Muscle layer of colon (tissue), 2 donors: ENCODE results near the gene ZNF575.
A peak's percentile ranks its signal among the peaks of the same experiment; 100 is the strongest.

Source experiments
- H3K27ac ChIP-seq: one replicate; pipeline ENCODE4 v1.7.0; 2013; ENCODE audit warnings: low read depth, mild to moderate bottlenecking, low read length, moderate library complexity
- H3K27me3 ChIP-seq, 2 donors: one replicate each; pipeline ENCODE4 v1.7.0; 2013; ENCODE audit warnings: low read length in 2 of 2, mild to moderate bottlenecking in 2 of 2; ENCODE audit not compliant: insufficient read depth in 2 of 2, control insufficient read depth in 1 of 2
- H3K36me3 ChIP-seq: one replicate; pipeline ENCODE4 v1.7.0; 2013; ENCODE audit warnings: mild to moderate bottlenecking, low read length; ENCODE audit not compliant: insufficient read depth
- H3K4me1 ChIP-seq: one replicate; pipeline ENCODE4 v1.7.0; 2013; ENCODE audit warnings: mild to moderate bottlenecking, low read length; ENCODE audit not compliant: insufficient read depth
- H3K4me3 ChIP-seq, 2 donors: one replicate each; pipeline ENCODE4 v1.7.0; 2013; ENCODE audit warnings: low read length in 2 of 2, low read depth in 1 of 2, mild to moderate bottlenecking in 1 of 2, moderate library complexity in 1 of 2
- H3K9ac ChIP-seq: one replicate; pipeline ENCODE4 v1.7.0; 2013; ENCODE audit warnings: low read length
- H3K9me3 ChIP-seq: one replicate; pipeline ENCODE4 v1.7.0; 2013; ENCODE audit warnings: mild to moderate bottlenecking, low read length
- donor health status: abdominal sarcoma.
- donor health status: Adenocarcinoma of cecum.

Gene ZNF575

DNA sequence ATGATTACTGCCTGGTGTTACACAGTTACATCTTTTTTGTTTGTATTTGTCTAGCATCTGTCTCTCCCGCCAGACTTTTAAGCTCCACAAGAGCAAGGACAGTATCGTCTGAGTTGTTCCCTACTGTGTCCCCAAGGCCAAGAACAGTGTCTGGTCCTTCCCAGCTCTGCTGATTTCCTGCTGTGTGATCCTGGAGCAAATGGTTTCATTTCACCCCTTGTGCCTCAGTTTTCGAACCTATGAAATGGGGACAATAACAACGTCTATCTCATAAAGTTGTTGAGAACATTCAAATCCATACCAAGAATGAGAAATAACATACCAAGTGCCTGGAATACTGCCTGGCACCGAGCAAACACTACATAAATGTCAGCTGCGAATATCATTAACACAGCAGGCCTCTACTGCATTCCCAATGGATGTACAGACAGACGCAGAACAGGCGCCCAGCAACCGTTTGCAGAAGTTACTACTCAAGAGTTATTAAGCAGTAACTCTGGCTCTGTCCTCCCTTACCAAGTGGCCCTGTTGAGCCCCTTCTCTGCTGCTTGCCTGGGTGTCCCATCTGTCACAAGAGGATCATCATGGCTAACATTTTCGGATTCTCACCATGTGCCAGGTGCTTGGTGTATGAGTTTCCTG, 30.9 kb downstream of the ZNF575 start:
- Histone ChIP-seq H3K36me3 (no peaks in the 10 kb centered on the region), H3K9ac (no peak overlapping the region), H3K4me3 (no peak overlapping the region), H3K4me1 (peaks cover 16% of the 10 kb centered on the region), H3K9me3 (no peaks in the 10 kb centered on the region), H3K27me3 (no peaks in the 10 kb centered on the region), H3K27ac (no peak overlapping the region)

GRCh38 chr19:43564800-43565199, 31.8 kb downstream of the ZNF575 start:
- Histone ChIP-seq H3K27ac (no peak overlapping the region), H3K9ac (no peak overlapping the region), H3K27me3 (no peaks in the 10 kb centered on the region), H3K4me3 (no peak overlapping the region), H3K36me3 (no peaks in the 10 kb centered on the region), H3K4me1 (peaks cover 16% of the 10 kb centered on the region), H3K9me3 (no peaks in the 10 kb centered on the region)

DNA sequence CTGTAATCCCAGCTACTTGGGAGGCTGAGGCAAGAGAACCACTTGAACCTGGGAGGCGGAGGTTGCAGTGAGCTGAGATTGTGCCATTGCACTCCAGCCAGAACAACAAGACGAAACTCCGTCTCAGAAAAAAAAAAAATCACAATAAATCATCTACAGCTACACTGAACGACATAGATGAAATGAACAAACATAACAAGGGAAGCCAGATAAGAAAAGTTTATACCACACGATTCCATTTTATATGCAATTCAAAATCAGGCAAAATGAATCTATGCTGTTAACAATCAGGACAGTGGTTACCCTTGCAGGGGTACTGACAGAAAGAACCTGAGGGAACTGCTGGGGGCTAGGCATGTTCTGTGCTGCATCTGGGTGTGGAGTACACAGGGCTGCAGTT, 36.7 kb downstream of the ZNF575 start:
- H3K27me3 ChIP-seq: no peaks in the 10 kb centered on the region
- no peak overlapping the region for H3K4me3 ChIP-seq
- H3K27ac ChIP-seq: no peak overlapping the region
- peaks cover 8% of the 10 kb centered on the region for H3K36me3 ChIP-seq
- H3K9ac ChIP-seq: no peak overlapping the region
- H3K4me1 ChIP-seq: peaks cover 4% of the 10 kb centered on the region
- H3K9me3 ChIP-seq: no peaks in the 10 kb centered on the region

DNA sequence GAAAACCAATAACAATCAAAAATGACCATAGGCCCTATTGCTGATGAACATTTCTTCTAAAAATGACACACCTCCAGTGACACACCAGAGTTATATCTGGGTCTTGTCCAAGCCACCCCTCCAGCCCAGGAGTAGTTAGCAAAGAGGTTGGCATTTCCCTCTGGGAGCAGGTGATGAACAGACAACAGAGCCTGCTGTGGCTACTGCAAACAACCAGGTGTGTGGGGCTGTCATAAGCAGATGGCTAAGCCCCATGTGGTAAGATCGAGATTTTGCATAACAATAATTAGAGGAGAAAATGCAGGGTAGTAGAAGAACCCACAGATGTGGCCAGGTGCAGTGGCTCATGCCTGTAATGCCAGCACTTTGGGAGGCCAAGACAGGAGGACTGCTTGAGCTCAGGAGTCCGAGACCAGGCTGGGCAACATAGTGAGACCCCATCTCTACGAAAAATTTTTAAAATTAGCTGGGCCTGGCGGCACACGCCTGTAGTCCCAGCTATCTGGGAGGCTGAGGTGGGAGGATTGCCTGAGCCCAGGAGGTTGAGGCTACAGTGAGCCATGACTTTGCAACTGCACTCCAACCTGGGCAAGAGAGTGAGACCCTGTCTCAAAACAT, 37.3 kb downstream of the ZNF575 start:
- H3K4me3 ChIP-seq: no peak overlapping the region
- H3K4me1 ChIP-seq: peaks cover 8% of the 10 kb centered on the region
- peaks cover 8% of the 10 kb centered on the region for H3K36me3 ChIP-seq
- no peak overlapping the region for H3K9ac ChIP-seq
- H3K27me3 ChIP-seq: no peaks in the 10 kb centered on the region
- no peaks in the 10 kb centered on the region for H3K9me3 ChIP-seq
- H3K27ac ChIP-seq: no peak overlapping the region

- Histone ChIP-seq H3K4me1 (peaks cover 14% of the 10 kb centered on the region), H3K9me3 (no peaks in the 10 kb centered on the region), H3K27ac (no peak overlapping the region), H3K36me3 (peaks cover 8% of the 10 kb centered on the region), H3K4me3 (no peak overlapping the region), H3K9ac (no peak overlapping the region), H3K27me3 (no peaks in the 10 kb centered on the region)
Observed at GRCh38 chr19:43572171-43572588, 39.2 kb downstream of the ZNF575 start.

DNA sequence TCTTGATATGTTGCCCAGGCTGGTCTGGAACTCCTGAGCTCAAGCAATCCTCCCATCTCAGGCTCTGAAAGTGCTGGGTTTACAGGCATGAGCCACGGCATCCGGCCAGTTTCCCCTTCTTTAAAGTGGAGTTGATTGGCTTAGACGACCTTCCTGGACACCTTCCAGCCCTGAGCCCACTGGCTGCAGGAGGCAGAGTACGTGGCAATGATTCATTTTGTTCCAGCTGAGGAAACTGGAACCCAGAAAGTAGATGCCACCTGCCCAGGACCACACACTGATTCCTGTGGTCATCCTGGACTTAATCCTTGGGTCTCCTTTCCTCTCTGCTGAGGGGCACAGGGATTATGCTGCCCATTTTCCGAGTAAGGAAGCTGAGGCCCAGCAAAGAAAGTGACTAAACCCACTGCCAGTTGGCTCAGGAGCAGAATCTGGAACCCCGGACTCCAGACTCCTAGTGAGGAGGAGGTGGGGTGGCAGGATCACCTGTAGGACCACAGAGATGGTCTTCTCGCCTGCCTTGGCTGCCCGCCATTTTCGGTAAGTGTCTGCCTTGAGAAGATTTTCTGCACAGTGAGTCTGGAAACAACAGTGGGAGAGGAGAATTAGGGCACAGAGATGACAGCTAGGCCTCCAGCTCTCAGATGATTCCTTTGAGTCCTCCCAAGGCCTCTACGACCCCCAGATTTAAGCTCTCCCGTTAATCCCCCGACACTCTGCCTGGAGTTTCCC, 41.6 kb downstream of the ZNF575 start:
- Histone ChIP-seq H3K4me3 (peak overlapping the region; percentile 47 to 95), H3K4me1 (peaks cover 14% of the 10 kb centered on the region), H3K9ac (peak overlapping the region; percentile 92), H3K9me3 (no peaks in the 10 kb centered on the region), H3K27me3 (no peaks in the 10 kb centered on the region), H3K27ac (peak overlapping the region; percentile 62), H3K36me3 (peaks cover 8% of the 10 kb centered on the region)

GRCh38 chr19:43575156-43575950, 42.4 kb downstream of the ZNF575 start, which contains the start of the genes PINLYP and XRCC1:
PINLYP (plus strand) TSS chr19:43575801; CDS start chr19:43577192, 1,391 bp downstream.
XRCC1 (minus strand) TSS chr19:43575527; CDS start chr19:43575458, 69 bp downstream.
- H3K9me3 ChIP-seq: no peaks in the 10 kb centered on the region
- H3K9ac ChIP-seq: peak within 1 kb of the TSS; percentile 92
- peak within 1 kb of the TSS; percentile 62 for H3K27ac ChIP-seq
- H3K36me3 ChIP-seq: peaks cover 8% of the 10 kb centered on the region
- no peaks in the 10 kb centered on the region for H3K27me3 ChIP-seq
- H3K4me3 ChIP-seq: peak within 1 kb of the TSS; percentile 47 to 95
- H3K4me1 ChIP-seq: peaks cover 18% of the 10 kb centered on the region

- no peaks in the 10 kb centered on the region for H3K27me3 ChIP-seq
- H3K9ac ChIP-seq: no peak overlapping the region
- H3K27ac ChIP-seq: no peak overlapping the region
- H3K9me3 ChIP-seq: no peaks in the 10 kb centered on the region
- peaks cover 22% of the 10 kb centered on the region for H3K4me1 ChIP-seq
- H3K4me3 ChIP-seq: peak overlapping the region in 1 of 2 donors; percentile 53
- H3K36me3 ChIP-seq: peaks cover 8% of the 10 kb centered on the region
Observed at GRCh38 chr19:43575955-43576878, 43.2 kb downstream of the ZNF575 start.

GRCh38 chr19:43578787-43579186, 45.8 kb downstream of the ZNF575 start:
- Histone ChIP-seq H3K4me1 (peaks cover 29% of the 10 kb centered on the region), H3K36me3 (no peaks in the 10 kb centered on the region), H3K27ac (no peak overlapping the region), H3K4me3 (no peak overlapping the region), H3K27me3 (no peaks in the 10 kb centered on the region), H3K9me3 (no peaks in the 10 kb centered on the region), H3K9ac (no peak overlapping the region)

DNA sequence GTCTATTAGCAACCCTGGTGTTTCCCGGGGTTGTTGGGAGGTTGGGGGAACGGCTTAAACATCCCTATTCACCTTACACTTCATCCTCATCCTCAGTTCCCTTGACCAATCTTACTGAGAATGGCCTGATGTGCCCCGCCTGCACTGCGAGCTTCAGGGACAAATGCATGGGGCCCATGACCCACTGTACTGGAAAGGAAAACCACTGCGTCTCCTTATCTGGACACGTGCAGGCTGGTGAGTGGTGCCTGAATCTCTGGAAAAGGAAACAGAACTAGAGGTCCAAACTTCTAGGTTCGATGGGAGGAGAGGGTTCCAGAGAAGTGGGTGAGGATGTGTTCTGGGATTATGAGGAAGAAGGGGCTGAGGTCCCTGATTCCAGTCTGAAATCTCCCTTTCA, 48.5 kb downstream of the ZNF575 start:
- Histone ChIP-seq H3K36me3 (no peaks in the 10 kb centered on the region), H3K9me3 (no peaks in the 10 kb centered on the region), H3K4me1 (peaks cover 15% of the 10 kb centered on the region), H3K27me3 (no peaks in the 10 kb centered on the region), H3K27ac (peak overlapping the region; percentile 45), H3K4me3 (peak overlapping the region in 1 of 2 donors; percentile 88), H3K9ac (no peak overlapping the region)
